Stimulated activated memory B cell treated with anti-CD40 and anti-IgM and Interleukin-4, amounts not matched to agents 10 μg/mL and 1 μg/mL and 100 μg/mL, for 72 hours (primary cell): ENCODE data around the gene CORIN.
"Not testable (repeated sequence)": the region's sequence is repeated elsewhere in the genome, so short reads cannot be mapped to it uniquely, and the experiment has no call there.

Experiments
- ATAC-seq: fragments of 150-1000 bp; cut with Tn5 transposase; 2 replicates; pipeline ENCODE4 v1.10.0; 2021
- H3K27ac Mint-ChIP-seq: one replicate; pipeline ENCODE4 v1.8.0; 2022; ENCODE audit warnings: mild to moderate bottlenecking, mixed read lengths
- H3K27me3 Mint-ChIP-seq: one replicate; pipeline ENCODE4 v1.8.0; 2022; ENCODE audit warnings: mixed read lengths
- H3K36me3 Mint-ChIP-seq: one replicate; pipeline ENCODE4 v1.8.0; 2022; ENCODE audit warnings: mixed read lengths
- H3K4me1 Mint-ChIP-seq: one replicate; pipeline ENCODE4 v1.8.0; 2022; ENCODE audit warnings: mixed read lengths
- H3K4me3 Mint-ChIP-seq: one replicate; pipeline ENCODE4 v1.8.0; 2022; ENCODE audit warnings: mild to moderate bottlenecking, moderate library complexity, mixed read lengths
- H3K9me3 Mint-ChIP-seq: one replicate; pipeline ENCODE4 v1.8.0; 2022; ENCODE audit warnings: mixed read lengths

CORIN gene

DNA sequence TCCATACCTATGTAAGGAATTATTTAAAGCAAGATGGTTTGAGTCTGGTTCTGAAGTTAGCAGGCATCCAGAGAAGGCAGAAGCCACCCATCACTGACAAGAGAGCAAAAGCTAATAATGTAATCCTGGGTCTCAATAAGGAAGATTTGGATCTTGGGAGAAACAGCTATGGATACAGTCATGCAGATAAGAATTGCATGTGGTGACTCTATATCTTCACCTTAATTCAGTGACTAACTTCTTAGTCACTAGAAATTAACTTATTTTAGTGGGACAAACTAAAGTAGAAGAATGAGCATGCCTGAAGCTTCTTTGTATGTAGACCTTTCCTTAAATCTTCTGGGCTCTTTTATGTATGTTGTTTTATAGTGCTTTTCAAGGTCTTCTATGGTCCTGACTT, 286.2 kb downstream of the CORIN start:
- no peak for ATAC-seq

GRCh38 chr4:47550899-47551548, 286.8 kb downstream of the CORIN start:
- H3K27me3 Mint-ChIP-seq: no peaks in the 10 kb centered on the region
- H3K9me3 Mint-ChIP-seq: peaks cover 3% of the 10 kb centered on the region
- H3K4me3 Mint-ChIP-seq: no peak overlapping the region
- peaks cover 58% of the 10 kb centered on the region for H3K36me3 Mint-ChIP-seq
- H3K27ac Mint-ChIP-seq: no peak overlapping the region
- no peaks in the 10 kb centered on the region for H3K4me1 Mint-ChIP-seq
- ATAC-seq: no peak

More for the DNA sequence above, 286.2 kb downstream of the CORIN start:
- Mint-ChIP-seq H3K9me3 (peaks cover 3% of the 10 kb centered on the region), H3K27me3 (no peaks in the 10 kb centered on the region), H3K4me1 (no peaks in the 10 kb centered on the region), H3K4me3 (no peak overlapping the region), H3K36me3 (peaks cover 52% of the 10 kb centered on the region), H3K27ac (no peak overlapping the region)

- H3K9me3 Mint-ChIP-seq, H3K4me3 Mint-ChIP-seq, ATAC-seq, H3K27me3 Mint-ChIP-seq, H3K27ac Mint-ChIP-seq, H3K4me1 Mint-ChIP-seq: not testable (repeated sequence)
- H3K36me3 Mint-ChIP-seq: peaks cover 65% of the 10 kb centered on the region
Measured at GRCh38 chr4:47550357-47550756, 287.5 kb downstream of the CORIN start.
